WI38 (cell line): ENCODE data around the gene ABCF1.

Experiments used
- H3K4me3 ChIP-seq: 2 replicates; pipeline ENCODE4 v1.5.1; 2011; ENCODE audit warnings: low read depth, mild to moderate bottlenecking, control low read depth, low read length
- CTCF ChIP-seq: IDR thresholded peaks from 2 replicates; pipeline ENCODE4 v1.5.1; 2012; ENCODE audit warnings: low read depth, mild to moderate bottlenecking, control low read depth, low read length

The ABCF1 gene

GRCh38 chr6:30562470-30563425 is 8.5 kb upstream of the ABCF1 start:
- TF ChIP-seq CTCF: no peak
- H3K4me3 ChIP-seq: no peak overlapping the region

DNA sequence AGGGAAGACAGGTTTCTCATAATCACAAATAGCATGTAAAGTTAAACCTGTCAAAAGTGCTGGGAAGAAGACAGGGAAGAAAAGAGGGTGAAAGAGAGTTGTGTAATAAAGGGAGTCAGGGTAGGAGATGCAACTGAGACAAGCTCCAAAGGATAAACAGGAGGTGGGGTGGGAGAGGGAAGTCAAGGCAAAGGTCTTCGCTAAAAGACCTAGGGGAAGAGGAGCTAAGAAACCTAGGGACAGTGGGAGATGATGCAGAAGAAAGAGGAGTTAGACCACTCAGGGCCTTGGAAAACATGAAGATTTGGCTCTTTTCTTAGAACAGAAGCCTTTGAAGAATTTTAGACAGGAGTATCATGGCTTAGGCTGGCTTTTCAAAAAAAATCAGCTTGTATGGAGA is 7.1 kb upstream of the ABCF1 start:
- no peak overlapping the region for H3K4me3 ChIP-seq
- TF ChIP-seq CTCF: no peak

DNA sequence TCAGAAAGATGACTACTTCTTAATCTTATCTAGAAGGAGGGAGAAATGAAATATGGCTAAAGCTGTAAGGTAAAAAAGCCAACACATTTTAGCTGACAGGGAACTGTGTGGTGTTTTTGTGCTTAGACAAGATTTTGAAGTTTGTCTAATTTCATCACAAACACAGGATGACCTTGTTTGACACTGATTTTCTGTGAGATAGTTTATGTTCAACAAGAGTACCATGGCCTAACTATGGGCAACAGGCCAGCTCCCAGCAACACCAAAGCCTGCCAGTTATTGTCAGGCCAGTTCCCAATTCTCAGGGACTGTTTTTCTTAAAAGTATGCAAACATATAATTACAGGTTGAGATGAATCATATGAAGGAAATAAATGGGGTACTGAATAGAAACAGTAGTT is 5.5 kb upstream of the ABCF1 start:
- TF ChIP-seq CTCF: no peak
- no peak overlapping the region for H3K4me3 ChIP-seq

GRCh38 chr6:30568245-30568644 is 3.0 kb upstream of the ABCF1 start:
- TF ChIP-seq CTCF: no peak
- no peak overlapping the region for H3K4me3 ChIP-seq

DNA sequence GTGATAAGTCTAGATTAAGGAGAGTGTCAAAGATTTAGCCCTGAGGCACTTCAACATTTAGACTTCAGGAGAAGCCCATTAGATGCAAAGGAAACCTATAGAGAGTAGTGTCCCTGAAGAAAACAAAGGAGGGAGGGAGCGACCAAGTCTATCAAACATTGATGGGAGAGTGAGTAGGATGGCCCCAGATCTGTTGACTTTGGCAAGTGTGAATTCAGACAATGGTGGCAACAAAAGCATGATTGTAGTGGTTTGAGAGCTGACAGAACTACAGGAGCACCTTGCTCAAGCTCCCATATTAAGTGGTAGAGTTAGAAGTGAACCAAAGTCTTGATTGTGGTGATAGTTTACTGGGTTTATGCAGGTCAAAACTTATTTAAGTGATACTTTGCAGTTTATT is 979 bp upstream of the ABCF1 start:
- H3K4me3 ChIP-seq: peak overlapping the region; percentile 69
- TF ChIP-seq CTCF: no peak

DNA sequence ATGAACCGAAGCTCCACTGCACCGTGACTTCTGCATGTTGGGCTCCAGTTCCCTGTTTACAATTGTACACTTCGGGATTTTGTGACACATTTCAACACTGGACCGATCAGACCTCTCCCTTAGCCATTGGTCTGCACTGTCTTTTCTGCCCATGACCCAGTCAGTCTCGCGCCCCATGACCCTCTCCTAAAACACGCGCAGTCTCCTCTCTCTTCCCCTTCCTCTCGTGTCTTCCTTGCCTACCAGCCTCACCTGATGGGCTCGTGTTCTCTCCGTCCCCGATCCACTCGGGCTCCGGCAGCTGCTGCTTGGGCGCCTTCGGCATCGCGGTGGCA is 535 bp upstream of the ABCF1 start:
- H3K4me3 ChIP-seq: peak overlapping the region; percentile 69
- no peak for TF ChIP-seq CTCF

DNA sequence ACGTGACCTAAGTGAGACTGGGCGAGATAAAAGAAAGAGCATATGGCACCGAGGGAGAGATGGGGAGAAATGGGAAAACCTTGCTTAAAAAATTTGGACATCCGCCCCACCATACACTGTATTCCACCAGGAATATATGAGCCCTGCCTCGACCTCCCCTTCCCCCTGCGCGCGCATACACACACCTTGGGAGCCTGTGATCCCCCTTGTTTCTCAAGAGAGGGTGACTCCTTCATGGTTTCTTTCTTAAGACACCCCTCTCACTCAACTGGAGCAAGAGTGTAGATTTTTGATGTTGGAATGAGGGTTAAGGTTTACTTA is 480 bp downstream of the ABCF1 start:
- H3K4me3 ChIP-seq: peak overlapping the region; percentile 69
- no peak for TF ChIP-seq CTCF
